Natural killer cell (primary cell): Measurements from ENCODE around the gene UGT2B15. TPM values are rescaled to one million over a fixed set of nuclear protein-coding genes. Genes with fewer than 3 reads are reported as not detected.
"Not testable (repeated sequence)": the region's sequence is repeated elsewhere in the genome, so short reads cannot be mapped to it uniquely, and the experiment has no call there.

ENCODE experiments used
- ATAC-seq, 3 donors: fragments of 150-1000 bp in 2 of 3; fragments of 200-7000 bp in 1 of 3; cut with Tn5 transposase; 1 replicate in 1 of 3; 2 replicates in 2 of 3; pipeline ENCODE4 v1.10.0; 2021; ENCODE audit warnings: mild to moderate bottlenecking in 2 of 3, moderate library complexity in 2 of 3
- DNase-seq, 2 donors: peaks; one replicate each; pipeline versions ENCODE4 v3.0.0 to v3.0.0-alpha.2; 2013 to 2021; ENCODE audit warnings: mixed read lengths in 1 of 2
- H3K27ac ChIP-seq: one replicate; pipeline ENCODE4 v1.5.1; 2013; ENCODE audit warnings: mild to moderate bottlenecking, low read length
- H3K27me3 ChIP-seq: one replicate; pipeline ENCODE4 v1.6.1; 2013; ENCODE audit warnings: low read length; ENCODE audit not compliant: control insufficient read depth, insufficient read depth
- H3K36me3 ChIP-seq: one replicate; pipeline ENCODE4 v1.6.1; 2013; ENCODE audit warnings: low read length; ENCODE audit not compliant: control insufficient read depth, insufficient read depth
- H3K4me1 ChIP-seq: one replicate; pipeline ENCODE4 v1.6.1; 2013; ENCODE audit warnings: low read length; ENCODE audit not compliant: control insufficient read depth, insufficient read depth
- H3K4me3 ChIP-seq: one replicate; pipeline ENCODE4 v1.5.1; 2013; ENCODE audit warnings: low read length
- H3K9me3 ChIP-seq: one replicate; pipeline ENCODE4 v1.6.1; 2013; ENCODE audit warnings: low read length; ENCODE audit not compliant: control insufficient read depth, insufficient read depth
- H3K27ac Mint-ChIP-seq, 2 donors: one replicate each; pipeline ENCODE4 v1.8.0; 2022; ENCODE audit warnings: mild to moderate bottlenecking in 2 of 2, mixed read lengths in 2 of 2, moderate library complexity in 1 of 2
- H3K27me3 Mint-ChIP-seq, 2 donors: one replicate each; pipeline ENCODE4 v1.8.0; 2022; ENCODE audit warnings: low read depth in 2 of 2, mixed read lengths in 2 of 2
- H3K36me3 Mint-ChIP-seq: one replicate; pipeline ENCODE4 v1.8.0; 2022; ENCODE audit warnings: mixed read lengths
- H3K4me1 Mint-ChIP-seq, 2 donors: one replicate each; pipeline ENCODE4 v1.8.0; 2022; ENCODE audit warnings: mixed read lengths in 2 of 2
- H3K4me3 Mint-ChIP-seq: one replicate; pipeline ENCODE4 v1.8.0; 2022; ENCODE audit warnings: mild to moderate bottlenecking, moderate library complexity, mixed read lengths
- H3K9me3 Mint-ChIP-seq, 2 donors: one replicate each; pipeline ENCODE4 v1.8.0; 2022; ENCODE audit warnings: mixed read lengths in 2 of 2
- CTCF ChIP-seq: fragments of 200-600 bp; IDR thresholded peaks from one replicate; pipeline ENCODE4 v1.8.0; 2022; ENCODE audit warnings: antibody characterized with exemption
- WGBS: methylation state at CpG from one replicate; pipeline ENCODE4 v1.1.7; 2013; ENCODE audit warnings: missing lambda C conversion rate; ENCODE audit not compliant: insufficient coverage; 5-methylcytosine and 5-hydroxymethylcytosine counted together
- intact Hi-C: fragments of 100-400 bp; cut with micrococcal nuclease; formaldehyde crosslinking; loops from one replicate; pipeline ENCODE4 v1.14.2; 2022
- total RNA-seq, 4 donors: library from RNA; stranded (reverse); fragments of 120-200 nt in 1 of 4; gene quantifications; one replicate each; pipeline versions ENCODE4 v1.2.3 to v1.2.4, GENCODE V29; 2013 to 2022

Gene UGT2B15
- total RNA-seq, 3 donors from 2014 or later (not counting 1 experiment from before 2014, with no cell fraction given): not detected

DNA sequence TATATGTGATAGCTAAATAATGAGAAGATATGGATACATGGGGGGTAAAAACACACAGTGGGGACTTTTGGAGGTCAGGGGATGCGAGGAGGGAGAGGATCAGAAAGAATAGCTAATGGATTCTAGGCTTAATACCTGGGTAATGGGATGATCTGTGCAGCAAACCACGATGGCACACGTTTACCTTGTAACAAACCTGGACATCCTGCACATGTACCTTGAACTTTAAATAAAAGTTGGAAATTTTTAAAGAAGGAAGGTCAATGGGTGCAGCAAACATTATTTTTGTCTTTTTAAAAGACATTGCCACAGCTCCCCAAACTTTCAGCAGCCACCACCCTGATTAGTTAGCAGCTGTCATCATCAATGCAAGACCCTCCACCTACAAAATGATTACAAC is 29.7 kb upstream of the UGT2B15 start:
- H3K27me3 Mint-ChIP-seq: no peaks in the 10 kb centered on the region
- WGBS: 71% methylated on average over 3 of the region's 3 CpGs
- H3K27ac ChIP-seq: no peak overlapping the region
- intact Hi-C loops: no loop called here
- H3K4me1 Mint-ChIP-seq: no peaks in the 10 kb centered on the region
- ATAC-seq (no peak), DNase-seq (no peak)
- no peaks in the 10 kb centered on the region for H3K9me3 ChIP-seq
- no peaks in the 10 kb centered on the region for H3K27me3 ChIP-seq
- no peak overlapping the region for H3K4me3 Mint-ChIP-seq
- no peak overlapping the region for H3K4me3 ChIP-seq
- H3K4me1 ChIP-seq: no peaks in the 10 kb centered on the region
- H3K36me3 ChIP-seq: no peaks in the 10 kb centered on the region
- no peak overlapping the region for H3K27ac Mint-ChIP-seq
- peaks cover 8 to 11% of the 10 kb centered on the region in 2 donors for H3K9me3 Mint-ChIP-seq
- no peak for TF ChIP-seq CTCF
- H3K36me3 Mint-ChIP-seq: no peaks in the 10 kb centered on the region

DNA sequence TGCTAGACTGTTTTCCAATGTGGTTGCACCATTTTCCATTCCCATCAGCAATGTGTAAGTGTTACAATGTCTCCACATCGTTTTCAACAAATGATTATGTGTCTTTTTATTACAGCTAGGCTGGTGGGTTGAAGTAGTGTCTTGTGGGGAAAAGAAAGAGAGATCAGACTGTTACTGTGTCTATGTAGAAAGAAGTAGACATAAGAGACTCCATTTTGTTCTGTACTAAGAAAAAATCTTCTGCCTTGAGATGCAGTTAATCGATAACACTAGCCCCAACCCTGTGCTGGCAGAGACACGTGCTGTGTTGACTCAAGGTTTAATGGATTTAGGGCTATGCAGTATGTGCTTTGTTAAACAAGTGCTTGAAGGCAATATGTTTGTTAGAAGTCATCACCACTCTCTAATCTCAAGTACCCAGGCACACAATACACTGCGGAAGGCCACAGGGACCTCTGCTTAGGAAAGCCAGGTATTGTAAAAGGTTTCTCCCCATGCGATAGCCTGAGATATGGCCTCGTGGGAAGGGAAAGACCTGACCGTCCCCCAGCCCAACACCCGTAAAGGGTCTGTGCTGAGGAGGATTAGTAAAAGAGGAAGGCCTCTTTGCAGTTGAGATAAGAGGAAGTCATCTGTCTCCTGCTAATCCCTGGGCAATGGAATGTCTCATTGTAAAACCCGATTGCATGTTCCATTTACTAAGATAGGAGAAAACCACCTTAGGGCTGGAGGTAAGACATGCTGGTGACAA is 23.0 kb upstream of the UGT2B15 start:
- Mint-ChIP-seq H3K4me1 (no peaks in the 10 kb centered on the region), H3K9me3 (peaks cover 8 to 9% of the 10 kb centered on the region in 2 donors)

DNA sequence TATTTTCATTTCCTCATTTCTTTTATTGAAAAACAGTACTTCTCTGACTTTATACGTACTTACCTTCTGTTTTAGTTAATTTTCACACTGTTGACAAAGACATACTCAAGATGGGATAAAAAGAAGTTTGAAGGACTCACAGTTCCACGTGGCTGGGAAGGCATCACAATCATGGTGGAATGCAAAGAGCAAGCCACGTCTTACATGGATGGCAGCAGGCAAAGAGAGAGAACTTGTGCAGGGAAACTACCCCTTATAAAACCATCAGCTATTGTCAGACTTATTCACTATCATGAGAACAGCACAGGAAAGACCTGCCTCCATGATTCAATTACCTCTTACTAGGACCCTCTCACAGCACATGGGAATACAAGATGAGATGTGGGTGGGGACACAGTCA is 20.7 kb upstream of the UGT2B15 start:
- Histone ChIP-seq H3K27ac (no peak overlapping the region), H3K4me1 (no peaks in the 10 kb centered on the region), H3K36me3 (no peaks in the 10 kb centered on the region), H3K27me3 (no peaks in the 10 kb centered on the region), H3K4me3 (no peak overlapping the region), H3K9me3 (no peaks in the 10 kb centered on the region)
- ATAC-seq (no peak), DNase-seq (no peak)
- intact Hi-C loops: no loop called here
- H3K4me3 Mint-ChIP-seq: no peak overlapping the region
- H3K36me3 Mint-ChIP-seq: no peaks in the 10 kb centered on the region
- H3K9me3 Mint-ChIP-seq: peaks cover 6 to 9% of the 10 kb centered on the region in 2 donors
- no peak overlapping the region for H3K27ac Mint-ChIP-seq
- no peaks in the 10 kb centered on the region for H3K4me1 Mint-ChIP-seq
- no peak for TF ChIP-seq CTCF
- WGBS: 70% methylated on average over 2 of the region's 3 CpGs
- H3K27me3 Mint-ChIP-seq: no peaks in the 10 kb centered on the region

More for the DNA sequence above, 23.0 kb upstream of the UGT2B15 start:
- H3K9me3 ChIP-seq: no peaks in the 10 kb centered on the region
- no peaks in the 10 kb centered on the region for H3K36me3 Mint-ChIP-seq
- no peak overlapping the region for H3K27ac ChIP-seq
- no peaks in the 10 kb centered on the region for H3K36me3 ChIP-seq
- H3K27ac Mint-ChIP-seq: no peak overlapping the region
- DNase-seq (no peak), ATAC-seq (no peak)
- H3K4me1 ChIP-seq: no peaks in the 10 kb centered on the region
- H3K27me3 Mint-ChIP-seq: no peaks in the 10 kb centered on the region
- intact Hi-C loops: no loop called here
- no peak overlapping the region for H3K4me3 Mint-ChIP-seq
- TF ChIP-seq CTCF: no peak
- H3K4me3 ChIP-seq: no peak overlapping the region
- no peaks in the 10 kb centered on the region for H3K27me3 ChIP-seq
- WGBS: 75% methylated on average over 9 of the region's 9 CpGs

DNA sequence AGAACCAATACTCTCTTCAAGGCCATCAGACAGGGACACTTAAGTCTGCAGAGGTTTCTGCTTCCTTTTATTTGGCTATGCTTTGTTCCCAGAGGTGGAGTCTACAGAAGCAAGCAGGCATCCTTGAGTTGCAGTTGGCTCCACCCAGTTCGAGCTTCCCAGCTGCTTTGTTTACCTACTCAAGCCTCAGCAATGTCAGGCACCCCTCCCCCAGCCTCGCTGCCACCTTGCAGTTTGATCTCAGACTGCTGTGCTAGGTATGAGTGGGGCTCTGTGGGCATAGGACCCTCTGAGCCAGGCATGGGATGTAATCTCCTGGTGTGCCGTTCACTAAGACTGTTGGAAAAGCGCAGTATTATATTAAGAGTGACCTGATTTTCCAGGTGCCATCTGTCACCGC is 12.6 kb upstream of the UGT2B15 start:
- Mint-ChIP-seq H3K27ac (no peak overlapping the region), H3K9me3 (peaks cover 12 to 17% of the 10 kb centered on the region in 2 donors), H3K36me3 (no peaks in the 10 kb centered on the region), H3K27me3 (no peaks in the 10 kb centered on the region), H3K4me1 (no peaks in the 10 kb centered on the region), H3K4me3 (no peak overlapping the region)
- 86% methylated on average over 4 of the region's 5 CpGs for WGBS
- no peaks in the 10 kb centered on the region for H3K36me3 ChIP-seq
- TF ChIP-seq CTCF: no peak
- no peak for ATAC-seq
- no peaks in the 10 kb centered on the region for H3K27me3 ChIP-seq
- H3K9me3 ChIP-seq: peaks cover 9% of the 10 kb centered on the region
- intact Hi-C loops: no loop called here
- H3K27ac ChIP-seq: no peak overlapping the region
- no peak for DNase-seq
- no peak overlapping the region for H3K4me3 ChIP-seq
- H3K4me1 ChIP-seq: no peaks in the 10 kb centered on the region

DNA sequence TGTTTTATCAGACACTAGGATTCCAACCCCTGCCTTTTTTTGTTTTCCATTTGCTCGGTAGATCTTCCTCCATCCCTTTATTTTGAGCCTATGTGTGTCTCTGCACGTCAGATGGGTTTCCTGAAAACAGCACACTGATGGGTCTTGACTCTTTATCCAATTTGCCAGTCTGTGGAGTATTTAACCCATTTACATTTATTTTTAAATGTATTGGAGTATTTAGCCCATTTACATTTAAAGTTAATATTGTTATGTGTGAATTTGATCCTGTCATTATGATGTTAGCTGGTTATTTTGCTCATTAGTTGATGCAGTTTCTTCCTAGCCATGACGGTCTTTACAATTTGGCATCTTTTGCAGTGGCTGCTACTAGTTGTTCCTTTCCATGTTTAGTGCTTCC is 10.8 kb upstream of the UGT2B15 start:
- H3K27me3 Mint-ChIP-seq, H3K4me1 ChIP-seq, H3K4me3 ChIP-seq, H3K27me3 ChIP-seq, ATAC-seq, H3K27ac Mint-ChIP-seq, H3K36me3 ChIP-seq, H3K9me3 ChIP-seq, intact Hi-C loops, H3K36me3 Mint-ChIP-seq, DNase-seq, H3K27ac ChIP-seq, H3K4me1 Mint-ChIP-seq, H3K4me3 Mint-ChIP-seq: not testable (repeated sequence)
- peaks cover 9 to 21% of the 10 kb centered on the region in 2 donors for H3K9me3 Mint-ChIP-seq
- WGBS: 82% methylated on average over 3 of the region's 3 CpGs
